ENCODE results near the gene TXNRD1.
A peak's percentile ranks its signal among the peaks of the same experiment; 100 is the strongest.
"Not testable (repeated sequence)": the region's sequence is repeated elsewhere in the genome, so short reads cannot be mapped to it uniquely, and the experiment has no call there.

The TXNRD1 gene

GRCh38 chr12:104372061-104372720 lies 156.6 kb downstream of the TXNRD1 start:
- no peak for DNase-seq (ENCODE audit: low read depth in 2 of 2)

GRCh38 chr12:104372721-104373335 lies 157.2 kb downstream of the TXNRD1 start:
- DNase-seq (ENCODE audit: low read depth in 2 of 2): no peak

- DNase-seq (ENCODE audit: low read depth in 2 of 2): no peak
These were observed 158.5 kb downstream of the TXNRD1 start for GRCh38 chr12:104374071-104374470.

- no peak for DNase-seq (ENCODE audit: low read depth in 2 of 2)
These were observed 159.2 kb downstream of the TXNRD1 start for GRCh38 chr12:104374806-104375205.

- DNase-seq (ENCODE audit: low read depth in 2 of 2): no peak
These were observed 160.2 kb downstream of the TXNRD1 start for GRCh38 chr12:104375775-104376174.

GRCh38 chr12:104376650-104377513 lies 161.3 kb downstream of the TXNRD1 start:
- no peak for DNase-seq (ENCODE audit: low read depth in 2 of 2)

- no peak for DNase-seq (ENCODE audit: low read depth in 2 of 2)
These were observed 161.9 kb downstream of the TXNRD1 start for GRCh38 chr12:104377514-104377812.

- no peak for DNase-seq (ENCODE audit: low read depth in 2 of 2)
These were observed 162.8 kb downstream of the TXNRD1 start for GRCh38 chr12:104378427-104378826.

GRCh38 chr12:104381341-104381730 lies 165.8 kb downstream of the TXNRD1 start:
- DNase-seq (ENCODE audit: low read depth in 2 of 2): no peak

GRCh38 chr12:104381731-104382480 lies 166.3 kb downstream of the TXNRD1 start:
- DNase-seq (ENCODE audit: low read depth in 2 of 2): peak; percentile 32 to 46

GRCh38 chr12:104384141-104384880 lies 168.7 kb downstream of the TXNRD1 start:
- no peak for DNase-seq (ENCODE audit: low read depth in 2 of 2)

- no peak for DNase-seq (ENCODE audit: low read depth in 2 of 2)
These were observed 169.9 kb downstream of the TXNRD1 start for GRCh38 chr12:104385510-104385909.

GRCh38 chr12:104386461-104386860 lies 170.9 kb downstream of the TXNRD1 start:
- DNase-seq (ENCODE audit: low read depth in 2 of 2): no peak

- no peak for DNase-seq (ENCODE audit: low read depth in 2 of 2)
These were observed 171.6 kb downstream of the TXNRD1 start for GRCh38 chr12:104387190-104387589.

GRCh38 chr12:104394086-104394485 lies 178.5 kb downstream of the TXNRD1 start:
- not testable (repeated sequence) for DNase-seq (ENCODE audit: low read depth in 2 of 2)

Measured in fibroblast of skin of left biceps (primary cell).